Measurements from ENCODE around the gene TRRAP.

The TRRAP gene

DNA sequence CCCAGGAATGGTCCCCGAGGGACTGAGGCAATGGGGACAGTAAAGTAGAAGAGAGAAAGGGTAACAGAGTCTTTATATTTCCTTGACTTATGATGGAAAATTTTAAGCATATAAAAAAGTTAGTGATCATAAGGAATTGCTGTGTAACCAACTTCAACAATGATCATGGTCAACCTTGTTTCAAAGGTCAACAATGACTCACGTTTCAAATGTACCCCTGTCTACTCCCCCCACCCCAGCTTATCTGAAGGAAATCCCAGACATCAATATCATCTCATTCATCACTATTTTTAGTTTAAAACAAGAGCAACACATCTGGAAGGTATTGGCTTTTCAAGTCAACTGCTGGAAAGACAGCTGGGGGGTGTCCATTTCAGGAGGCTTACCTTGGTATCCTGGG is 172.6 kb downstream of the TRRAP start:
- no peak for DNase-seq (ENCODE audit: low read depth)

DNA sequence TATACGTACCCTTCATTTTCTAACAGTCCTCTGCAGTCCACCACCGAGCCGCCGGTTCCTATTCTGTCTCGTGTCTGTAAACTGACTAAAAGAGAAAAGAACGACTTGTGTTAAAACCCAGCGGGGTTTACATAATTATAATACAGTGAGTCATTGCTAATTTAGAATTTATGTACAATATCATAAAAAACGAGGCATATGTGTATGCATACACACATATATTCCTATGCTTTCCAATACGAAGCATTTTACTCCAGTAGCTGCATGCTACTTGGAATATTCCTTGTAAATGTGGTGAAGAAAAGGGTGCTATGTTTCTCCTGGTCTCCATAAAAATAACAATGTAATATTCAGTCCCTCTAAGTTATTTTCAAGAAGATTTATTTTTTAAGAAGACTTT is 176.4 kb downstream of the TRRAP start:
- no peak for DNase-seq (ENCODE audit: low read depth)

DNA sequence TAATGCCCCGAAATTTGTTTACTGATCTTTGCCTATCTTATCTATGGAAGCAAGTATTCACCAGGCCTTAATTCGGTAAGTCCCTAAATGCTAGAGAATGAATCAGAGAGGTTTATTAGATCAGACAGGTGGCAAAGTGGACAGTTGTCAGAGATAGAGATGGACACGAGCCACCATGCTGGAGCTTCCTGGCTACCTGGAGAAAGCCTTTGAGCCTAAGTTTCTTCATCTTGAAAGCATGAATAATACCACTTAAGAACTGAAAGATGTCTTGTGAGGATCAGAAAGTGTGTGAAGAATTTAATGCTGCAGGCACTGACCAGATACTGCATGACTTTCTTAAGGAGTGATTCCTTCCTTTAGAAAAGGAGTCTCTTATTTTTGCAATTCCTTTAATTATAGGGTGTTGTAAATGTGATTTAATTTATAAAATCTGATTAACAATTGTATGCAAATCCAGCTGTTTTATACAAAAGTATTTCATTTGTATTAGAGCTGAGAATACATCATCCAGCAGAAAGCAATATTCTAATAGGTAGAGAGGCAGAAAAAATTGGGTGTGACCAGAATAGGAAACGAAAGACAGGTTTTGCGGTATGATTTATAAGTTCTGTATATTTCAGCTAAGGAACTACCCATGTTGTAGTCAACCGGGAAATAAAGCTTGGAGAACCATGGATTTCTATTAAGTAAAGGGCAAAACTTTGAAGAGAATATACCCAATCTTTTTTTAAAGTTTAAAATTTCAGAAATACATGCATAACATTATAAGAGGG is 182.9 kb downstream of the TRRAP start:
- no peak for DNase-seq (ENCODE audit: low read depth)
